ENCODE results near the gene LASP1. TPM values are rescaled to one million over a fixed set of nuclear protein-coding genes. Genes with fewer than 3 reads are reported as not detected.

LASP1 gene
- total RNA-seq: 201 and 247 TPM in 2 replicates

DNA sequence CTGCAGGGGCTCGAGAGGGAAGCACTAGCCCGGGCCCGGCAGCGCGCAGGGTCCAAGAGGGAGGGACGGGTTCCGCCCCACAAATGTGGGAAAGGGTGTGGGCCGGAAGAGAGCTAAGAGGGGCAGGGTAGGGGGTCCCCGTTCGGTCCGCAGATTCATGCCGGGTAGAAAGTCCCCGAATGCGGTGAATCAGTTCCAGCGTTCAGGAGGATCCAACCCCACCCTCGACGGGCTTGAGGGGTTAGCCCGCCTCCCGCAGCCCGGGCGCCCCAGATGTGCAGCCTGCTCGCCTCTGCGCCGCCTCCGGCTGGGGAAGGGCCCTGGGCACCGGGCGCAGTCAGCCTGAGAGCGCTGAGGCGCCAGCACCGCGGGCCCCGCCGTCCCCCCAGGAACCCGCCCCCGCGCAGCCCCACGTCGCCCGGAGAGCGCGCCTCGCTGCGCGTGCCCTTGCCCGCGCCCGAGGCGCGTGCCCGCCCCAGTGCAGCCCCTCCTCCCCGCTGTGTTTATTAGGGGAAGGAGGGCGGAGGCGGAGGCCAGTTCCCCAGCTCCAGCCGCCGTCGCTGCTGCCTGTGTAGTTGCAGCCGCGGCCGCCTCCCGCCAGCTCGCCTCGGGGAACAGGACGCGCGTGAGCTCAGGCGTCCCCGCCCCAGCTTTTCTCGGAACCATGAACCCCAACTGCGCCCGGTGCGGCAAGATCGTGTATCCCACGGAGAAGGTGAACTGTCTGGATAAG lies at the start of gene LASP1:
TSS of gene LASP1 (plus strand) at position 533 of the 733 bp plus-strand sequence. CDS start at position 665, 132 bp downstream.
- Histone ChIP-seq H3K36me3 (ENCODE audit: control insufficient read depth, insufficient read depth, low read length) (no peaks in the 10 kb centered on the region), H3K27me3 (ENCODE audit: control insufficient read depth, insufficient read depth, low read length) (no peaks in the 10 kb centered on the region), H3K4me3 (ENCODE audit: low read depth, low read length) (peak within 1 kb of the TSS; percentile 97)
- no peak for TF ChIP-seq CTCF (IDR thresholded peaks at IDR 0.05; ENCODE audit: insufficient read depth, low read length, poor library complexity, severe bottlenecking)
- no peak for DNase-seq (ENCODE audit: low read depth)

- H3K36me3 ChIP-seq (ENCODE audit: control insufficient read depth, insufficient read depth, low read length): no peaks in the 10 kb centered on the region
- peak; percentile 63 for DNase-seq (ENCODE audit: low read depth)
- peak within 1 kb of the TSS; percentile 98 for H3K4me3 ChIP-seq (ENCODE audit: low read depth, low read length)
- TF ChIP-seq CTCF (IDR thresholded peaks at IDR 0.05; ENCODE audit: insufficient read depth, low read length, poor library complexity, severe bottlenecking): no peak
- H3K27me3 ChIP-seq (ENCODE audit: control insufficient read depth, insufficient read depth, low read length): no peaks in the 10 kb centered on the region
Observed at GRCh38 chr17:38824899-38825761, 44.7 kb upstream of the LASP1 start, which contains the start of gene CWC25. Gene CWC25, minus strand, starts transcription at chr17:38825321. Its CDS starts 138 bp downstream, at chr17:38825183.

DNA sequence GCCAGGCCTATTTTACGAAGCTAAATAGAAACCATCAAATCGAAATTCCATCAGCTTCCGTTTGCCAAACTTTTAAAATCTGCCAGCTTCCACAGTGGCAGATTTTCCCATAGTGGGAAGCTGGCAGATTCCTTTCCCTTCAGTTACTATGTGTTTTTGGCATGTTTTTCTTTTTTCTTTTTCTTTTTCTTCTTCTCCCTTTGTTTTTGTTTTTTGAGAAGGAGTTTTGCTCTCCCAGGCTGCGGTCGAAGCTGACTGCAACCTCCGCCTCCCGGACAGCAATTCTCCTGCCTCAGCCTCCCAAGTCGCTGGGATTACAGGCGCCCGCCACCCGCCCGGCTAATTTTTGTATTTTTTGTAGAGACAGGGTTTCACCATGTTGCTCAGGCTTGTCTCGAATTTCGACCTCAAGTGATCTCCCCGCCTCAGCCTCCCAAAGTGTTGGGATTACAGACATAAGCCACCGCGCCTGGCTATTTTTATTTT lies 44.1 kb upstream of the LASP1 start:
- TF ChIP-seq CTCF (IDR thresholded peaks at IDR 0.05; ENCODE audit: insufficient read depth, low read length, poor library complexity, severe bottlenecking): no peak
- no peaks in the 10 kb centered on the region for H3K36me3 ChIP-seq (ENCODE audit: control insufficient read depth, insufficient read depth, low read length)
- H3K27me3 ChIP-seq (ENCODE audit: control insufficient read depth, insufficient read depth, low read length): no peaks in the 10 kb centered on the region
- peak overlapping the region; percentile 98 for H3K4me3 ChIP-seq (ENCODE audit: low read depth, low read length)
- no peak for DNase-seq (ENCODE audit: low read depth)

DNA sequence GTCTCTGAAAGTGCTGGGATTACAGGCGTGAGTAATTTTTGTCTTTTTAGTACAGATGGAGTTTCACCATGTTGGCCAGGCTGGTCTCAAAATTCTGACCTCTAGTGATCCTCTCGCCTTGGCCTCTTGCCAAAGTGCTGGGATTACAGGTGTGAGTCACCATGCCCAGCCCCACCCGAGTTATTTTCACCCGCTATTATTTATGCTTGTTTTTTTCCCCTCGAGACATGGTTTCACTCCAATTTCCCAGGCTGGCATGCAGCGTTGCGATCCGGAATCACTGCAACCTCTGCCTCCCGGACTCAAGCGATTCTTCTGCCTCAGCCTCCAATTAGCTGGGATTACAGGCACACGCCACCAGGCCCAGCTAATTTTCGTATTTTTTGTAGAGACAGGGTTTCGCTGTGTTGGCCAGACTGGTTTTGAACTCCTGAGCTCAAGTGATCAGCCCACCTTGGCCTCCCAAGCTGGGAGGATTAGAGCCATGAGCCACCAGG lies 25.5 kb upstream of the LASP1 start:
- no peaks in the 10 kb centered on the region for H3K27me3 ChIP-seq (ENCODE audit: control insufficient read depth, insufficient read depth, low read length)
- TF ChIP-seq CTCF (IDR thresholded peaks at IDR 0.05; ENCODE audit: insufficient read depth, low read length, poor library complexity, severe bottlenecking): no peak
- DNase-seq (ENCODE audit: low read depth): no peak

GRCh38 chr17:38848557-38848891 lies 21.3 kb upstream of the LASP1 start:
- Histone ChIP-seq H3K4me3 (ENCODE audit: low read depth, low read length) (no peak overlapping the region), H3K27me3 (ENCODE audit: control insufficient read depth, insufficient read depth, low read length) (no peaks in the 10 kb centered on the region), H3K36me3 (ENCODE audit: control insufficient read depth, insufficient read depth, low read length) (peaks cover 3% of the 10 kb centered on the region)
- DNase-seq (ENCODE audit: low read depth): no peak
- no peak for TF ChIP-seq CTCF (IDR thresholded peaks at IDR 0.05; ENCODE audit: insufficient read depth, low read length, poor library complexity, severe bottlenecking)

More for the DNA sequence above, 25.5 kb upstream of the LASP1 start:
- Histone ChIP-seq H3K4me3 (ENCODE audit: low read depth, low read length) (no peak overlapping the region), H3K36me3 (ENCODE audit: control insufficient read depth, insufficient read depth, low read length) (no peaks in the 10 kb centered on the region)
